Measurements from ENCODE around the gene GPI.

GRCh38 chr19:34348899-34349487 is 16.0 kb upstream of the GPI start:
- TF ChIP-seq, protein P1, sequence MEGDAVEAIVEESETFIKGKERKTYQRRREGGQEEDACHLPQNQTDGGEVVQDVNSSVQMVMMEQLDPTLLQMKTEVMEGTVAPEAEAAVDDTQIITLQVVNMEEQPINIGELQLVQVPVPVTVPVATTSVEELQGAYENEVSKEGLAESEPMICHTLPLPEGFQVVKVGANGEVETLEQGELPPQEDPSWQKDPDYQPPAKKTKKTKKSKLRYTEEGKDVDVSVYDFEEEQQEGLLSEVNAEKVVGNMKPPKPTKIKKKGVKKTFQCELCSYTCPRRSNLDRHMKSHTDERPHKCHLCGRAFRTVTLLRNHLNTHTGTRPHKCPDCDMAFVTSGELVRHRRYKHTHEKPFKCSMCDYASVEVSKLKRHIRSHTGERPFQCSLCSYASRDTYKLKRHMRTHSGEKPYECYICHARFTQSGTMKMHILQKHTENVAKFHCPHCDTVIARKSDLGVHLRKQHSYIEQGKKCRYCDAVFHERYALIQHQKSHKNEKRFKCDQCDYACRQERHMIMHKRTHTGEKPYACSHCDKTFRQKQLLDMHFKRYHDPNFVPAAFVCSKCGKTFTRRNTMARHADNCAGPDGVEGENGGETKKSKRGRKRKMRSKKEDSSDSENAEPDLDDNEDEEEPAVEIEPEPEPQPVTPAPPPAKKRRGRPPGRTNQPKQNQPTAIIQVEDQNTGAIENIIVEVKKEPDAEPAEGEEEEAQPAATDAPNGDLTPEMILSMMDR (IDR thresholded peaks at IDR 0.05) = no peak
- TF ChIP-seq POLR2A (IDR thresholded peaks at IDR 0.05) (no peak), EP300 (IDR thresholded peaks at IDR 0.05) (no peak)

Measured in upper lobe of left lung (tissue), 4 donors.